Neural cell (in vitro differentiated cells): ENCODE data around the gene CACNA1E.

Experiments
- EP300 ChIP-seq: fragments of 450-650 bp; conservative IDR thresholded peaks from 2 replicates; pipeline ENCODE4 v1.6.1; 2014; ENCODE audit warnings: antibody characterized with exemption, mild to moderate bottlenecking, moderate library complexity; ENCODE audit not compliant: poor library complexity, severe bottlenecking
- EZH2 ChIP-seq: fragments of 200-600, 300-800 bp; shearing (Covaris generic), sonication (generic); IDR thresholded peaks from 2 replicates; pipeline ENCODE4 v1.6.1; 2014; ENCODE audit warnings: antibody characterized with exemption, low read length, borderline replicate concordance, mild to moderate bottlenecking; ENCODE audit not compliant: insufficient read depth, poor library complexity, severe bottlenecking
- MXI1 ChIP-seq: fragments of 450-650 bp; conservative IDR thresholded peaks from 2 replicates; pipeline ENCODE4 v1.6.1; 2014; ENCODE audit warnings: antibody characterized with exemption, mild to moderate bottlenecking; ENCODE audit not compliant: poor library complexity, severe bottlenecking
- POLR2AphosphoS5 ChIP-seq: IDR thresholded peaks from 2 replicates; pipeline ENCODE4 v1.6.1; 2012
- TAF1 ChIP-seq: IDR thresholded peaks from 2 replicates; pipeline ENCODE4 v1.6.1; 2012; ENCODE audit warnings: low read depth
- TF ChIP-seq, protein P1 (sequence below): fragments of 450-650 bp; IDR thresholded peaks from 2 replicates; pipeline ENCODE4 v1.5.1; 2014; ENCODE audit warnings: antibody characterized with exemption, mild to moderate bottlenecking, moderate library complexity; ENCODE audit not compliant: poor library complexity, severe bottlenecking
- TF ChIP-seq, protein P2 (sequence below): IDR thresholded peaks from 2 replicates; pipeline ENCODE4 v1.6.1; 2012; ENCODE audit warnings: borderline replicate concordance

DNA sequence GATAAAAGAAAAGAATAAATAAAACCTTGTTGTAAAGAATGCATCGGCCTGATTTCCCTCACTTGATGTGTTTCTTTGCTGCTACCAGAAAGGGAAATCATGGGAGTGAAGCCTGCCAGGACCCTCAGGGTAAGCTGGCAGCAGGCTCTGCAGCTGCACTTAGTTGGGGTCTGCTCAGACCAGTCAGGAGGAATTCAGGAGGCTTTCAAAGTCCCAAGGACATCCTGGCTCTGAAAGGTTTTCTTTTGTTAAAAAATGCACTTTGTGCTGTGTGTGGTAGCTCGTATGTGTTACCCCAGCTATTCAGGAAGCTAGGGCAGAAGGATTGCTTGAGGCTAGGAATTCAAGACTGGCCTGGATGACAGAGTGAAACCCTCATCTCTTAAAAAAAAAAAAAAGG lies 323.4 kb downstream of the CACNA1E start:
- TF ChIP-seq, protein P1, sequence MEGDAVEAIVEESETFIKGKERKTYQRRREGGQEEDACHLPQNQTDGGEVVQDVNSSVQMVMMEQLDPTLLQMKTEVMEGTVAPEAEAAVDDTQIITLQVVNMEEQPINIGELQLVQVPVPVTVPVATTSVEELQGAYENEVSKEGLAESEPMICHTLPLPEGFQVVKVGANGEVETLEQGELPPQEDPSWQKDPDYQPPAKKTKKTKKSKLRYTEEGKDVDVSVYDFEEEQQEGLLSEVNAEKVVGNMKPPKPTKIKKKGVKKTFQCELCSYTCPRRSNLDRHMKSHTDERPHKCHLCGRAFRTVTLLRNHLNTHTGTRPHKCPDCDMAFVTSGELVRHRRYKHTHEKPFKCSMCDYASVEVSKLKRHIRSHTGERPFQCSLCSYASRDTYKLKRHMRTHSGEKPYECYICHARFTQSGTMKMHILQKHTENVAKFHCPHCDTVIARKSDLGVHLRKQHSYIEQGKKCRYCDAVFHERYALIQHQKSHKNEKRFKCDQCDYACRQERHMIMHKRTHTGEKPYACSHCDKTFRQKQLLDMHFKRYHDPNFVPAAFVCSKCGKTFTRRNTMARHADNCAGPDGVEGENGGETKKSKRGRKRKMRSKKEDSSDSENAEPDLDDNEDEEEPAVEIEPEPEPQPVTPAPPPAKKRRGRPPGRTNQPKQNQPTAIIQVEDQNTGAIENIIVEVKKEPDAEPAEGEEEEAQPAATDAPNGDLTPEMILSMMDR, result no peak
- TF ChIP-seq EZH2 (no peak), EP300 (no peak), MXI1 (no peak), POLR2AphosphoS5 (no peak), TAF1 (no peak)
- TF ChIP-seq, protein P2, sequence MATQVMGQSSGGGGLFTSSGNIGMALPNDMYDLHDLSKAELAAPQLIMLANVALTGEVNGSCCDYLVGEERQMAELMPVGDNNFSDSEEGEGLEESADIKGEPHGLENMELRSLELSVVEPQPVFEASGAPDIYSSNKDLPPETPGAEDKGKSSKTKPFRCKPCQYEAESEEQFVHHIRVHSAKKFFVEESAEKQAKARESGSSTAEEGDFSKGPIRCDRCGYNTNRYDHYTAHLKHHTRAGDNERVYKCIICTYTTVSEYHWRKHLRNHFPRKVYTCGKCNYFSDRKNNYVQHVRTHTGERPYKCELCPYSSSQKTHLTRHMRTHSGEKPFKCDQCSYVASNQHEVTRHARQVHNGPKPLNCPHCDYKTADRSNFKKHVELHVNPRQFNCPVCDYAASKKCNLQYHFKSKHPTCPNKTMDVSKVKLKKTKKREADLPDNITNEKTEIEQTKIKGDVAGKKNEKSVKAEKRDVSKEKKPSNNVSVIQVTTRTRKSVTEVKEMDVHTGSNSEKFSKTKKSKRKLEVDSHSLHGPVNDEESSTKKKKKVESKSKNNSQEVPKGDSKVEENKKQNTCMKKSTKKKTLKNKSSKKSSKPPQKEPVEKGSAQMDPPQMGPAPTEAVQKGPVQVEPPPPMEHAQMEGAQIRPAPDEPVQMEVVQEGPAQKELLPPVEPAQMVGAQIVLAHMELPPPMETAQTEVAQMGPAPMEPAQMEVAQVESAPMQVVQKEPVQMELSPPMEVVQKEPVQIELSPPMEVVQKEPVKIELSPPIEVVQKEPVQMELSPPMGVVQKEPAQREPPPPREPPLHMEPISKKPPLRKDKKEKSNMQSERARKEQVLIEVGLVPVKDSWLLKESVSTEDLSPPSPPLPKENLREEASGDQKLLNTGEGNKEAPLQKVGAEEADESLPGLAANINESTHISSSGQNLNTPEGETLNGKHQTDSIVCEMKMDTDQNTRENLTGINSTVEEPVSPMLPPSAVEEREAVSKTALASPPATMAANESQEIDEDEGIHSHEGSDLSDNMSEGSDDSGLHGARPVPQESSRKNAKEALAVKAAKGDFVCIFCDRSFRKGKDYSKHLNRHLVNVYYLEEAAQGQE, result no peak
